NCI-H2029 treated with DMSO at 0.1 percent for 48 hours (cell line): ENCODE results near the gene FXYD2.

Experiments used
- DNase-seq: peaks from one replicate; lab custom pipeline; 2025; lab: John Stamatoyannopoulos, UW

Gene FXYD2

DNA sequence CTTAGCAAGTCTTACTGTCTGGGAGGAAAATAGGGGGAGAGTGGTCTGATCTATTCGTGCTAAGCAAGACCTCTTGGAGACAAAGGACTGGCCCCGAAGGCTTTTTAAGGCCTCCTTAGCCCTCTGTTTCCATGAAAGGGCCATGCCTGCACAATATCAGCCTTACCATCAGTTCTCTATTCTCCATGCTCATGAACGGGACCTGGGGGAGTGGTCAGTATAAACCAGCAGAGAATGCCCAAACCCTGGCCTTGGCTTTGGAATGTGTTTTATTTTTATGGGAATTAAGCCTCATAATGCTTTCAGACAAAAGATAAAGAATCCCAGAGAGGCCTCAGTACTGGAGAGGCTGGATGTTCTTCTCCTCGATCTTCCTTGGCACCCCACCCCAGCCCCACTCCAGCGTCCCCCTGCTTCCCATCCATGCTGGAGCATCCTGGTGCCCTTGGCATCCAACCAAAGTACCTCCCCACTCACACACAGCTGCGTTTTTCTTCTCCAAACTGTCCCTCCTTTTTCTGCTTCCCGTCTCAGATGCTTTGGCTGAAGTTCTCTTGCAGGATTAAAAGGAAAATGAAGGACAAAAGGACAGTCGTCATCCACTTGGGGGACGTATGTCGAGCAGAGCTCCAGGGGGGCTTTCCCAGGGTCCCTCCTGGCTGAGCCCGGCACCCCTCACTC is 33.3 kb upstream of the FXYD2 start:
- no peak for DNase-seq

DNA sequence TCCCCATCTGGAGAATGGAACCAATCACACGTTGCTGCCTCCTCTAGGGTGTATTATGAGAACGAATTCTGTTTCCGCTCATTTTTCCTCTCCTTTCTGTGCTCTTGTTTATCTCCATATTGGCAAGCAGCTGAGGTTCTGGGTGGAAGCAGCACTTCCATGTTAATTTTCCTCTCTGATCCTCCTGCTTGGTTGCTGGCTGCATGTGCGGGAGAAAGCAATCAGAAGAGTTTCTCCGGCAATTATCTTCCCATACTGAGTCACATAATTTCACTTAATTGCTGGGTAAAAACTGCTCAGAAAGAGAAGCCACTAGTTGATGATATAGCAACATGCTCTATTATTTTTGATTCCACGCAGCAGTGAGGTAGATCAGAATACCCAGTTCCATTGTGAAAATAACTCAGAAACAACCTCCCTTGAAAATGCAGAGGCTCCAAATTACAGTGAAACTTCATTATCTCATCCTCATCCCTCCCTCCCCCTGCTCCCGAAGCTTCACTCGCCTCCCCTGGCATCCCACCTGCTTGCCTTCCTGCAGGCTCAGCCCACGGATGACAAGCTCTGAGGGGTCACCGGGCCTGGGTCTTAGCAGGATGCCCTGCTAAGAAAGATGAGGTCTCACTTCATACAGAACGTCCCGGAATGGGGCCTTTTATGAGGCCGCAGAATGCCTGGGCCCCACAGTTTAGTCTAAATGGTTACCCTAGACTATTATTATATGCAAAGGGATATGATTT is 31.5 kb upstream of the FXYD2 start:
- no peak for DNase-seq

DNA sequence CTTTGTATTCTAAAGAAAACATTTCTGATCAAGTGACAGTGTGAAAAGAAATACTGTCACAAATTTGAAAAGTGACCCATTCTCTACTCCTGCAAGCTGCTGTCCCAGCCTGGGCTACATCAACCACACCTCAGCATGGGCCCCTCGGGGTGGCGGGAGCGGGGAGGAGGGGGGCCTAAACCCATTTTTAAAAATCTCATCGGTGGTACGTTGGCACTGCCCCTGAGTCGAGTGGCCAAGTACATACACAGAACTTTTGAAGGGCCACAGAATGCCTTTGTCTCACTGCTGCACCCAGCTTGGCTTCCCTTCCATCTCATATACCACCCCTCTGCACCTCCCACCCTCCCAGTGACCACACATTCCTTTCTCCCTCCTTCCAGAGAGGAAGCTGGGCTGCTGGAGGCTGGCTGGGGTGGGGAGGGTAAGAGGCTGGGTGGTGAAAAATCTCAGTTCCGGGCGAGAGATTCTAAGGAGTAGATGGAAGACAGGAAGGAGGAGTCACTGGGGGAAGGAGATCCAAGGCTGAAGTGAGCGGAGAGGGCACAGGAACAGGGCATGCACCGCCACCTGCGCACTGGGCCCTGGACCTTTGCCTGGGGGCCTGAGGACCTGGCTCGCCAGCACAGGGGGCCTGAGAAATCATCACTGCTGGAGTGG is 30.8 kb upstream of the FXYD2 start:
- no peak for DNase-seq

DNA sequence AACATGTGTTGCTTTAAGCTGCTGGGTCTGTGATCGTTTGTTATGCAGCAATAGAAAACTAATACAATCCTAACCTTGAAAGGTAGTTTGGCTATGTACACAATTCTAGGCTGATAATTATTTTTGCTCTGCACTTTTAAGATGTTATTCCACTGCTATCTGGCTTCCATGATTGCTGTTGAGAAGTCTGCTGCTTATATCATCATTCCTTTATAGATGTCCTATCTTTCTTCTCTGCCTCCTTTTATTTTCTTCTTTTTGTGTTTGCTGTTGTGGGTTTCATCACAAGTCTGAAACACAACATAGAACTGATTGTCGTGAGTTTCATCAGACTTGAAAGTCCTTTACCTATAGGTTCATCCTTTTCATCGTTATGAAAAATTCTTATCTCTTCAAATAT is 27.8 kb upstream of the FXYD2 start:
- no peak for DNase-seq

DNA sequence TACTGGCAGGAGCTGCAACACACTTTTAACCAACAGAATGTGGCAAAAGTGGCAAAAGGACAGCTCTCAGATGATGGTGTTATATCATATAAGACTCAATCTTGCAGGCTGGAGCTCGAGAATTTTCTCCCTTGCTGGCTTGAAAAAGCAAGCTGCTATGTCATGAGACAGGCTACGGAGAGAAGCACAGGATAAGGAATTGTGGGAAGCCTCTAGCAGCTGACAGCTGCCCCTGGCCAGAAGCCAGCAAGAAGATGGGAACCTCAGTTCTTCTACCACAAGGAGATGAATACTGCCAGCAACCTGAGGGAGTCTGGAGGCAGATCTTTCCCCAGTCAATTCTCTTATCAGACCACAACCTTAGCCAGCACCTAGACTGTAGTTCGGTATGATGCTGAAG is 27.3 kb upstream of the FXYD2 start:
- DNase-seq = no peak

DNA sequence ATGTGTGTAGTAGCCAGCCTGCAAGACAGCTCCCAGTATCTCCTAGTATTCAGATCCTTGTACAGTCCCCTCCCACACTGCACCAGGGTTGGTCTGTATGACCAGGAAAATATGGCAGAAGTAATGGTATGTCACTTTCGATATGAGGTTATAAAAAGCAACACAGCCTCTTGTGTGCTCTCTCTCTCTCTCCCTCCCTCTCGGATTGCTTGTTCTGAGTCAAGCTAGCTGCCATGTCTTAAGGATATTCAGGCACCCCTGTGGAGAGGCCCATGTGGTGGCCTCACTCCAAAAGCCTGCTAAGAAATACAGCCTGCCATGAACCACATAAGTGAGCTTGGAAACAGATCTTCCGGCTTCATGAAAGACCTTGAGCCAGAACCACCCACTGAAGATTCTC is 26.6 kb upstream of the FXYD2 start:
- no peak for DNase-seq

DNA sequence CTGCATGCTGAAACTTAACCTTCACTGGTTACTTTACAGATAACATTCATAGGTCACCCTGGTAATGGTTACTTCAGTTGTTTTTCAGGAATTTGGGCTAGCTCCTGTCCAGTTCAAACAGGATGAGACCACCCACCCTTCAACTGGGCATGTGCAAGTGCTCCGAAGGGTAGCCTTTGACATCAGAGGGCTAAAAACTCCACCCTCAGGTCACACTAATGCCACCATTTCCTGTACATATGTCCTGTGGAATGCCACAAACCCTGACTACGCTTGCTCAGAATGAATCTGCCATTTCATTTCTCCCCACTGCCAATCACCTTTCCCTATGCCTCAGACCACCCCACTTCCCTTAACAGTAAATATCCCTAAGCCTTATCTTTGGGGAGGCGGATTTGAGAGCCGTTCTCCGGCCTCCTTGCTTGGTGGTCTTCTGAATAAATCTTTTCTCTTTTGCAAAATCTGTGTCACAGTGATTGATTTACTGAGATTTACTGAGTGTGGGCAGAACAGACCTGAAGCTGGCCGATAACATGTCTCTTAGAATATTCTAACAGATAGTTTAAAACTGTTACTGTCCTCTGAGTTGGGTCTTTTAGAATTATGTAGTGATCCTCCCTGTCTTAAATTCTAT is 25.4 kb upstream of the FXYD2 start:
- DNase-seq = no peak

DNA sequence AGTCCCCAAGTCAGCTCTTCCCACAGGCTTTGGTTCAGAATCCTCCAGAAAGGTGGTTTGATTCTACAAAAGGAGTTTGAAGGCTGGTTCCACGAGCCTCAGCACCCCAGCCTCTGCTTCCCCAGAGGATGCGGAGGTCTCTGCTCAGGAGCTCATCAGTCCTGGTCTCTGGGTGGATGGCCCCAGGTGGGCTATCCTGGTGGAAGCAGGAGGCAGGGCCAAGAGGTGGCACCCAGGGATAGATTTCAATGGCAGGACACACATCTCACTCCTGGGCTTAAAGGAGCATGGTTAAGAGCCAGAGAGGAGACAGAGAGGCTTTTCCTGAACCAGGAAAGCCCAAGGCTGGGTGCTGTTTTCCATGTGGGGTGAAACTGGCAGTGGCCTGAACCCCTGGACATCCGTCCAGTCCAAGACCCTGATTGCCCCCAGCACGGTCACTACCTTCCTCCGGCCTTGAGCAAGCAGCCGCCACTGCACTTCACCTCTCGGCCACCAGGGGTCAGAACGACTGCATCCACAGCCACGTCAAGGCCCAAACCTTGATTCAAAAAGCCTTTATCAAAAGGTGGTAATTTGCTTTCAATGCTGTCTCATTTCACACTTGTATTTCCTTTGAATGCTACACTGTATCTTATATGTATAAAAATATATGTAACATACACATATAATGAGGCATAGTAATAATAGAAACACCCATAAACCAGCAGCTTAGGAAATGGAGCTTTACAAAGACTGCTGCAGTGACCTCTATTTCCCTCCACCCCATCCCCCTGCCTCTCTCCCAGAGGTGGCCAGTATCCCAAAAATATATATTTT is 19.3 kb upstream of the FXYD2 start:
- DNase-seq = peak; percentile 10

DNA sequence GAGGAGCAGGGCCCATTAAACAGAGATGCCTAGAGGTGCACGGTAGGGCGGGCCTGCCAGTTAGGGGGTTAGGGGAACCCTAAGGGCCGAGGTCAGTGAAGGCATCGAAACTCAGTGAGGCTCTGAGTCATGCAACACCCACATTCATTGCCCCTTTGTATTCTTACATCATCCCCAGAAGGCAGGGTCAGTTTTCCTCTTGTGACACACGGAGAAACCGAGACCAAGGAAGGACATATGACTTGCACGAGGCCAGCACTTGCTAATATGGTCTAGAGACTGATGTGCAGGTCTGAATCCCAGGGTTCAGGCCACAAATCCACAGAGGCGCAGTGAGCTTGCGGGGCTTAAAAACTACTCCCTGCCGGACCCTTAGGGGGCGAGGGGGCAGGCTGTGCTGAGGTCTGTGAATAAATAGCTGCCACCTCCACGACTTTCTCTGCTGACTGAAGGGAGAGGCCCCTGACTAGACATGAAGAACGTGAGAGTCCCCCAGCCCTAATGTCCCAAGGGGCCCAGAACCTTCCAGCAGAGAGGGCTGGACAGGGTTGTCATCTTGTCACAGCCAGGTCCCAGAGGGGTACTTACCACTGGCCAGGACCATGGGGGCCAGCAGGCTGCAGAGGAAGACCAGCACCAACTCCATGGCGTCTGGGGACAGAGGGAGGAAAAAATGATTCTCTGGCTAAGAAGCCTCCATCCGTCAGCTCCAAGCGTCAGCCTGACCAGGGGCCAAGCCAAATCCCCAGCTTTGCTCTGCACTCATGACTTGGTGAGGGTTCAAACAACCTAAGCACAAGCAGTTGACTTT is 17.8 kb upstream of the FXYD2 start:
- DNase-seq = no peak

DNA sequence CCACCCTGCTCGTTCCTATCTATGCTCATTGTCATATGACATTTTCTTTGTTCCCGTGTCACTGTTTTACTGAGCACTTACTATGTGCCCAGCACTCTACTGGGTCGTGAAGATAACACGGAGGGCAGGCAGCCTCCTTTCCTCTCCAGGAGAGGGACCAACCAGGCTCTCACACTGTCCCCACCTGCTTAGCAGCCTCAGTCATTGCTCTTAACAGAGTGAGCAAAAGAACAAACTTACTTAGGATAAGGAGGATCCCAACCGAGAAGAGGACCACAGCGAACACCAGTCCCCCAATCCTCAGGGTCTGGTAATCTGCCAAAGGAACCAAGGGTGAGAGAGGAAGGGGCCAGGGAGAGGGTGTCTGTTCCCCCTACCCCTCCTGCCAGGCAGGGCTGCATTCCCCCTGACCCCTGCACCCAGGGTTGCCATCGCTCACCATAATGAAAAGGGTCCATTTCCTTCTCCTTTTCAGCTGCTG is 17.0 kb upstream of the FXYD2 start:
- no peak for DNase-seq

DNA sequence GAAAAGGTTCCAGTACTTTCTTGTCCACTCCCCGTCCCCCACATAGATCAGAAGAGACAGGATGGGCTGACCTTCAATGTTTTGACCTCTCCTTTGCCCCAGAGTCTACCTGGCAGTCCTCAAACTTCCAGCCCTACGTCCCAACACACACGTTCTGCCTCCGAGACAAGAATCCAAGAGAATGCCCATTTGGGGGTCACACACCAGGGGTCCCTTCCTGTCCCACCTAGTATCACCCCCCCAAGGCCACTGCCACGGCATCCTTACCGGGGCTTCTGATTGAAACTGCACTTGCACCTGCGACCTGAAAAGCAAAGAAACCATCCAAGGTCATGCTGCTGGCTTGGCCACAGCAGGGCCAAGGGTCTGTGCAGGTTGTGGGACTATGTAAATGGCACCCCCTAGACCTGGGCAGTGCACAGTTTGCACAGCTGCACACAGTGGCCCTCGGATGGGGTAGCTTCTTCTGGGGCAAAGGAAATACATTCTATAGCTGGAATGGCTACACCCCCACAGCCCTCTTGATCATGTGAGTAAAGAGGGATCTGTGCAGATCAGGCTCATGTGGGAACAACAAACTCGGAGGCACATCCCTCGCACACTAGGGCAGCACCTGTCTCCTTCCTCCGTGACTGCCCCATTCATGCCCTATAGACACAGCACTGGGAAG is 16.5 kb upstream of the FXYD2 start:
- DNase-seq = no peak

DNA sequence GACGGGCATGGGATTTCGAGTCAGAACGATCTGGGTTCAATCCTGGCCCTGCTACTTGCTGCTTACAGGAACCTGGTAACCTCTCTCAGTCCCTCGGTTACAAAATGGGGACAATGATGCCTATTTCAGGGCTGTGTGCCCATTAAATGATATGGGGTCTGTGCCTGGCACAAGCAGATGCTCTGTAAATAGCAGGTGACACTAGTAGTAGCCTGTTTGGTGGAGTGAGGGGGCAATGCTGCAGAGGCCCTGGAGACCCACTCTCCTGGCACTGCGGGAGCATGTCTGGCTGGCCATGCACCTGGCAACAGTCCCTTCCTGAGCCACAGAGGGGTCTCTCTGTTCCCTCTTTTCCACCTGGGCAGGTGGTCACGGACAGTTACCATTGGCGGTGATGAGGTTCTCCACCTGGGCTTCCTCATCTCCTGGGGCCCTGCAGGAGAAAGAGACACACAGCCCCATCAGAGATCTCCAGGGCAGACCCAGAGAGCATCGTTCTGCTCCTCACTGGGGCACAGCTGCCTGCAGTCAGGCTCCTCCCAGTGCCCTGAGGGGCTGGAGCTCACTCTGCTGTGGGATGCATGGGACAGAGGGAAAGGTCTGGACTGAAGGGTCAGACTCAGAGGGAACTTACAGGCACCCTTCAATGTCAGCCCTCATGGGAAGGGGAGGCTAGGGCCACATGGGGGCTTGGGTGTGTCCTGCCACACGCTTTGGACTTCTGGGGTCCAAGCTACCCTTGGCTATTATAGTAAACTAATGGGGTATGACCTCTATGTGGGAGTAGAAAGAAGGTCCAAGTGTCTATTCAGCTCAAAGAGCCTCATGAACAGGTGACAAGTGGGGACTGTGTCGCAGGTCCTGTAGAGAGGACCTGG is 15.6 kb upstream of the FXYD2 start:
- DNase-seq = no peak

DNA sequence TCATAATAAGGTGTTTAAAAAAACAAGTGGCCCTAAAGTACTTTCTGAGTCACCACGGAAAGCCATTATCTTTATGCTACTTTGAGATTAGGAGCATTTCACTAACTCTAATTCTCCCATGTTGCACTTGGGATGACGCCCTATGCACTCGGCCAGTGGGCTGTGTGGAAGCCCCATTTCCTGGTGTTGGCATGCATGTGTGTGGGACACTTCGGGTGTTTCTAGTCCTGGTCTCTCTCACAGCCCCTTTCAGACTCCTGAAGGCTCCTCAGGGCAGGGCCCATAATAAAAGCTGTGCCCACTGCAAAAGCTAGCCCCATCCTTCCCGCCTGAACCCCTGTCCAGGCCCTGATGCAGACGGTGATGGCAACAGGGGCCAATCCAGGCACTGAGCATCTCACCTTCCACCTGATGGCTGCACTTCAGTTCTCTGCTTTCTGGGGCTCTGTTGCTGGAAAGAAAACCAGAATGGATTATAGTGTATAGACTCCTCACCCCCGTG is 14.9 kb upstream of the FXYD2 start:
- DNase-seq = no peak

DNA sequence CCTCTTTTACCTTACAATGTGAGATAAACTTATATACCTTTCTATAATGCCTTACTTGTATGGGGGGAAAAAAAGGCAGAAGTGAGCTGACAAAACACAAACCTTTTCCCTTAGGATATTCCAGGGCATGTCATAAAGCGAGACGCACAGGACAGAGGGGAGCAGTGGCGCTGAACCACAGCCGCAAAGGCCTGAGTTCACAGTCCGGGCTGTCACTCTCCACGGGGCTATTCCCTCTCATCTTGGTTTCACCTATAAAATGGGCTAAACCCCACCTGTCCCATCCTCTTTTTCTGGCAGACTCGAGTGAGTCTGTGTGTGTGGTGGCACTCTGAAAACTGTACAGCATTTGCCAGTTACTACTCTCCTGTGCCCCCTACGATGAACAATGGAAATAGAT is 14.4 kb upstream of the FXYD2 start:
- DNase-seq = no peak

DNA sequence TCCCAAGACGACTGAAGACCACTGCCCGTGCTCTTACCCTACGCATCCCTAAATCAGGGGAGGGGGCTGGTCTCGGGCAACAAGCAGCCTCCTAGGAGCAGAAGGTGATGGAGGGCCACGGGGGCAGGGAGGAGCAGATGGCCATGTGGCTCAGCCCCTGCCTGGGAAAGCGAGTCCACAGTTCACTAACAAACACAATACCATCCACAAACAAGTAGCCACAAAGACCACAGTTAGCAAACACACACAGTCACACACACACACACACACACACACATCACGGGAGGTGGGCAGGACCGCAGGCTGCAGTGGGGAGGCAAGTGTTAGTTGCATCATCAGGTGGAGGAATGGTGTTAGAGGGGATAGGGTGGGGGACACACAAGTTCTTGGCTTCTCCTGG is 13.2 kb upstream of the FXYD2 start:
- no peak for DNase-seq

DNA sequence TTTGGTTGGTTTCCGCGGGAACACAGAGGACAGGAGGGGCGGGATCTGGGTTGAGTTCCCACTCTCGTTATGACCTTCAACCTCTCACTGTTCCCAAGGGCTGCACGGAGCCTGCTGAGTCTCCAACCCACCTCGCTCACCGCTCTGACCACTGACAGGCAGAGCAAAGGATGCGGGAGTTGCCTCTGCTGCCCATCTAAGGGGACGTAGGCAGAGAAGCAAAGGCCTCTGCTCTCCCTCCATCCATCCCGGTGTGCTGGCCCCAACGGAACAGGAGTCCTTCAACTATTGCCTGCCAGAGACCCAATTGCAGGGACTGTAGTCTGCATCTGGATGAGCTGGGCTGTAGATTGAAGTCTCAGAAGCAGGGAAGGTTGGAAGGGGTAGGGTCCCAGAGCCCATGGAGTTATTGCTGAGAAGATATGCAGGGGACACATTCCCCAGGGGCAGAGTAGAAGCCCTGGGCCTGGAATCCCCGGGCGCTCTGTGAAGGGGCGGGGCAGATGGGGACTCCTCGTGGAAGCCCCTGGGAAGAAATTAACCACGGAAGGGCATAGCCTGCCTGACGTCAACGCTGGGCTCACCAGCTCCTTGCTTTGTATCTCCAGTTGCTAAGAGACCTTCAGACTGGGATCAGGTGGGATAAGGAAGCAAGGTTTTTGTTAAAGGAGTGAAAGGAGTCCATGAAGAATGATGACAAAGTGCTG is 12.7 kb upstream of the FXYD2 start:
- DNase-seq = no peak

DNA sequence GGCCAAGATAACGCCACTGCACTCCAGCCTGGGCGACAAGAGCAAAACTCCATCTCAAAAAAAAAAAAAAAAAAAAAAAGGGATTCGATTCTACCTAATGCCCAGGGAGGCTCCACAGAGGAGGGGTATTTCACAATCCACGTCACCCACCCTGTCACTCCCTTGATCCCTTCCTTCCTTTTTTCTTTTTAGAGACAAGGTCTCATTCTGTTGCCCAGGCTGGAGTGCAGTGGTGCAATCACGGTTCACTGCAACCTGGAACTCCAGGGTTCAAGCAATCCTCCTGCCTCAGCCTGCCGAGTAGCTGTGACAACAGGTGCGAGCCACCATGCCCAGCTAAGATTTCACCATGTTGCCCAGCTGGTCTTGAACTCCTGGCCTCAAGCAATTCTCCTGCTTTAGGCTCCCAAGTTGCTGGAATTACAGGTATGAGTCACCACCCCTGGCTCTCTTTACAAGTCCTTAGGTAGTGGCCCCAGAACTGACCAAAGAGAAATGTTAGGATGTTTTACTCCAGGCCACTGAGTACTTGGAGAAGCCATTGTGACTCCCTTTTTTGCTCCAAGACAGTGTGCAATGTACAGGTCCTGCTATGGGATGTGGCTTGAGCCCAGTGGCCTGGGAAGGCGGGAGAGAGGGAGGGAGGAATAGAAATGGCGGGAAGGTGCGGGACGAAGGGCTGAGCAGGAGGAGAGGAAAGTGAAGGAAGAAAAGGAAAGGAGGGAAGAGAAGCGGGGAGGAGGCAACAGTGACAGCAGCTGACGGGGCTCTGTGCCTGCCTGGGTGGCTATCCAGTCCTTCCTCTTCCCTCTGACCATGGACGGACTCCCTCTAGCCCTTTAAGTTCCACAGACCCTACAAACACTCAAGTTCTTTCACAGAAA is 11.8 kb upstream of the FXYD2 start:
- DNase-seq = no peak

DNA sequence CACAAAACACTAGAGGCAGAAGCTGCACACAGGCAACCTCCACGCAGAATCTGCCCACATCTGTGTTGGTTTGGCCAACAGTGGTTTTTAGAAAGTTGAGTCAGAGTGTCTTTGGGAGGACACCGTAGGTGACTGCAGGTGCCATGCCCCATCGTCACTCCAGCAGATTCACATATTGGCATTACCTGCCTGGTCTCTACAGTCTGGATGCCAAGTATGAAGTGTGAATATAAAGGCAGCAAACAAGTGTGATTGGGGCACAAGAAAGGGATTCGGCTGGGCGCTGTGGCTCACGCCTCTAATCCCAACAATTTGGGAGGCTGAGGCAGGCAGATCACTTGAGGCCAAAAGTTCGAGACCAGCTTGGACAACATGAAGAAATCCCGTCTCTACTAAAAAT is 11.0 kb upstream of the FXYD2 start:
- DNase-seq = no peak
